GM12865 (cell line): ENCODE data around the gene PCBP4.
A peak's percentile ranks its signal among the peaks of the same experiment; 100 is the strongest.

Experiments used
- DNase-seq: peaks from one replicate; pipeline ENCODE4 v3.0.0; 2010; ENCODE audit warnings: low read depth
- H3K4me3 ChIP-seq: 2 replicates; pipeline ENCODE4 v1.5.1; 2011; ENCODE audit warnings: mild to moderate bottlenecking, low read depth, low read length, control low read depth
- TF ChIP-seq, protein P1 (sequence below): IDR thresholded peaks from 2 replicates; pipeline ENCODE4 v1.5.1; 2011; ENCODE audit warnings: low read length, control low read depth, low read depth, inconsistent platforms; ENCODE audit not compliant: insufficient read depth; ENCODE audit errors: missing control alignments

The PCBP4 gene

DNA sequence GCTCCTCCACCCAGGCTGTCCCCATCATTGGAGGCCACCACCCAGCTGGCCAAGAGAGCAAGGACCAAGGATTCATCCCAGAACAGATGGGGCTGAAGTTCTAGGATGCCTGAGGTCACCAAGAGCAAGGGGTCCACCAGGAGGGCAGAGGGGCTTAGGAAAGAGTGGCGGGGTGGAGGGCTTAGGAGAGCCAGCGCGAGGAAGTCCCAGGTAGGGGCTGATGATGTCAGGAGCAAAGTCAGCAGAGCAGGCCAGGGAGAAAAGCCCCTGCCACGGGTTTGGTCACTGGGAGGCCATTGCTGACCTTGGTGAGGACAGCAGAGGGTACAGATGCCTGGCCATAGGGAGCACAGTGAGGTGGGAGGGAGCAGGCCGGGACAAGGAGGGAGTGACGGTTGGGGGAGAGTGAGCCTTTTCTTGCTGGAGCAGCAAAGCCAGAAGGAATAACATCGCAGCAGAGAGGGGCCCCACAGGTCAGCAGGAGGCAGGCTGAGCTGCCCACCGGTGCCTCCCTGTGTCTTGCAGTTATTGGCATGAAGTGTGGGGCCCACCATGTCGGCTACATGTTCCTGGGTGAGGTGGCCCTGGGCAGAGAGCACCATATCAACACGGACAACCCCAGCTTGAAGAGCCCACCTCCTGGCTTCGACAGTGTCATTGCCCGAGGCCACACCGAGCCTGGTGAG, 19.9 kb downstream of the PCBP4 start:
- no peak overlapping the region for H3K4me3 ChIP-seq
- no peak for DNase-seq
- TF ChIP-seq, protein P1, sequence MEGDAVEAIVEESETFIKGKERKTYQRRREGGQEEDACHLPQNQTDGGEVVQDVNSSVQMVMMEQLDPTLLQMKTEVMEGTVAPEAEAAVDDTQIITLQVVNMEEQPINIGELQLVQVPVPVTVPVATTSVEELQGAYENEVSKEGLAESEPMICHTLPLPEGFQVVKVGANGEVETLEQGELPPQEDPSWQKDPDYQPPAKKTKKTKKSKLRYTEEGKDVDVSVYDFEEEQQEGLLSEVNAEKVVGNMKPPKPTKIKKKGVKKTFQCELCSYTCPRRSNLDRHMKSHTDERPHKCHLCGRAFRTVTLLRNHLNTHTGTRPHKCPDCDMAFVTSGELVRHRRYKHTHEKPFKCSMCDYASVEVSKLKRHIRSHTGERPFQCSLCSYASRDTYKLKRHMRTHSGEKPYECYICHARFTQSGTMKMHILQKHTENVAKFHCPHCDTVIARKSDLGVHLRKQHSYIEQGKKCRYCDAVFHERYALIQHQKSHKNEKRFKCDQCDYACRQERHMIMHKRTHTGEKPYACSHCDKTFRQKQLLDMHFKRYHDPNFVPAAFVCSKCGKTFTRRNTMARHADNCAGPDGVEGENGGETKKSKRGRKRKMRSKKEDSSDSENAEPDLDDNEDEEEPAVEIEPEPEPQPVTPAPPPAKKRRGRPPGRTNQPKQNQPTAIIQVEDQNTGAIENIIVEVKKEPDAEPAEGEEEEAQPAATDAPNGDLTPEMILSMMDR, result no peak

DNA sequence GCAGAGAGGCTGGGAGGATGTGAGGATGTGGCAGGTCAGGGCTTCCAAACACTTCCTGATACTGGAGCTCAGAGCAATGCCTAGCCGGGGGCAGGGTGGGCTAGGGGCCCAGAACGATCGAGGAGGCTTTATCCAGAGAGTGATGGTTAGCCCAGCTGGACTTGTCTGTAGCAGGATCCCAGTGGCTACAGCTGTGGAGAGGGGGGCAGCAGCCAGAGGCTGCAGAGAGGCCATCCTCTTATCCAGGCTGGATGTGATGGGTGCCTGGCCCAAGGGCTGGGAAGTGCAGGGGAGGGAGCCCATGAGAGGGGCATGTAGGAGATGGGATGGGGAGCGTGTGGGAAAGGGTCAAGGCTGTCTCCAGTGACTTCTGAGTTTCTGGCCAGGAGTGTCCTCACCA, 20.5 kb downstream of the PCBP4 start:
- H3K4me3 ChIP-seq, result no peak overlapping the region
- TF ChIP-seq, protein P1, result no peak
- no peak for DNase-seq

DNA sequence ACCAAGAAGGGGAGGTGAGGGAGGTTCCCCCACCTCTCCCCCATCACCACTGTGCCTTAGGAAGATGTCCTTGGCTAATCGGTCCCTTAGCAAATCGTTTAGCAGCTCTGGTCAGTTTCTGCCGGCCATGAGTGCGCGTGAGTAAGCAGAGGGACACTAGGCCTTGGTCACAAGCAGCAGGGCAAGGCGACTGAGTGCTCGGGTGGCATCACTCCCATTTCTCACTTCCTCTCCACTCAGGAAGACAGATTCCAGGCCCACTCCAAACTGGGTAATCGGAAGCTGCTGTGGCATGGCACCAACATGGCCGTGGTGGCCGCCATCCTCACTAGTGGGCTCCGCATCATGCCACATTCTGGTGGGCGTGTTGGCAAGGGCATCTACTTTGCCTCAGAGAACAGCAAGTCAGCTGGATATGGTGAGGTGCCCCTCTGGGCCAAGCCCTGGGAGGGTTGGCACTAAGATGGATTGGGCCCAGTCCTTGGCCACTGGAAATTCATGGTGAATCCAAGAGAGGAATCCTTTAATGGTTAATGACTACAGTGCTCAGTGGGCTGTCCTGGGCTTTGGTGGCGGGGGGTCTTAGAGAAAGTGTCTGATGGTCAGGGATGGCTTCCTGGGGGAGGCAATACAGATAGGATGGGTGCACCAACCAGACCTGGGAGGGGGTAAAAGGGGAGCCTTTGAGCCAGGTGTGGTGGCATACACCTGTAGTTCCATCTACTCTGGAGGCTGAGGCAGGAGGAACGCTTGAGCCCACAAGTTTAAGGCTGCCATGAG, 21.1 kb downstream of the PCBP4 start:
- TF ChIP-seq, protein P1, result no peak
- no peak for DNase-seq
- H3K4me3 ChIP-seq, result no peak overlapping the region

DNA sequence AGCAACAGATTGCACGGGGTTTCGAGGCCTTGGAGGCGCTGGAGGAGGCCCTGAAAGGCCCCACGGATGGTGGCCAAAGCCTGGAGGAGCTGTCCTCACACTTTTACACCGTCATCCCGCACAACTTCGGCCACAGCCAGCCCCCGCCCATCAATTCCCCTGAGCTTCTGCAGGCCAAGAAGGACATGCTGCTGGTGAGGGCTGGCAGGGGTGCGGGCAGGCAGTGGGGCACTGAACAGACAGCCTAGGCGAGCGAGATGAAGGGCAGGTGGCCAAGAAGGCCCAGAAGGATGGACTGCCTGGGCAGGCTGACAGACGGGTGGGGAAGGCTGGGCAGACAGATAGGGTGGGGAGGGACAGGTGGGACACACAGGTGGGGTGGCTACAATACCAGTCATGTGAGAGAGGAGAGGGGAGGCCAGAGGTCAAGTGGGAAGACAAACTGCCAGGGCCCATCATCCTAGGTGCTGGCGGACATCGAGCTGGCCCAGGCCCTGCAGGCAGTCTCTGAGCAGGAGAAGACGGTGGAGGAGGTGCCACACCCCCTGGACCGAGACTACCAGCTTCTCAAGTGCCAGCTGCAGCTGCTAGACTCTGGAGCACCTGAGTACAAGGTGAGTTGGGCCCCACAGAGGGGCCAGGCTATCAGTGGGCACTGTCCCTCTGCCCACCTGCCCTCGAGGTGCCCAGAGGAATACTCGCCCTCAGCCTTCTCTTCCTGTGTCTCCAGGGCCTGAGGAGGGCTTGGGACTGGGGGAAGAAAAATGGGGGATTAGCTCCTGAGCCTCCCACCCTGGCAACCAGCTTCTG, 22.0 kb downstream of the PCBP4 start:
- TF ChIP-seq, protein P1, result no peak
- DNase-seq, result no peak
- no peak overlapping the region for H3K4me3 ChIP-seq

DNA sequence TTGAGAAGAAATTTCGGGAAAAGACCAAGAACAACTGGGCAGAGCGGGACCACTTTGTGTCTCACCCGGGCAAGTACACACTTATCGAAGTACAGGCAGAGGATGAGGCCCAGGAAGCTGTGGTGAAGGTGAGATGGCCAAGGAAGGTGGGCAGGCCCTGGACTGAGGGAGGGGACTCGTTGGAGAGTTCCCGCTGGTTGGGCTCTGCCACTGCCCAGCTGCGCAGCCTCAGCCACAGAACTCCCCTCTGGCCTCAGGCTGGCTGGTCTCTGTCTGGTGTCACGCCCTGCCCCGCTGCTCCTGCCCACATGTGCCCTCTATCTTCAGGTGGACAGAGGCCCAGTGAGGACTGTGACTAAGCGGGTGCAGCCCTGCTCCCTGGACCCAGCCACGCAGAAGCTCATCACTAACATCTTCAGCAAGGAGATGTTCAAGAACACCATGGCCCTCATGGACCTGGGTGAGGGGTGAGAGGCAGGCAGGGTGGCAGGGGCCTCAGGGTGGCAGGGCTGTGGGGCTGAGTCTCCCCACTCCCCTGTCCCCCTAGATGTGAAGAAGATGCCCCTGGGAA, 22.7 kb downstream of the PCBP4 start:
- H3K4me3 ChIP-seq, result no peak overlapping the region
- DNase-seq, result no peak
- TF ChIP-seq, protein P1, result no peak

DNA sequence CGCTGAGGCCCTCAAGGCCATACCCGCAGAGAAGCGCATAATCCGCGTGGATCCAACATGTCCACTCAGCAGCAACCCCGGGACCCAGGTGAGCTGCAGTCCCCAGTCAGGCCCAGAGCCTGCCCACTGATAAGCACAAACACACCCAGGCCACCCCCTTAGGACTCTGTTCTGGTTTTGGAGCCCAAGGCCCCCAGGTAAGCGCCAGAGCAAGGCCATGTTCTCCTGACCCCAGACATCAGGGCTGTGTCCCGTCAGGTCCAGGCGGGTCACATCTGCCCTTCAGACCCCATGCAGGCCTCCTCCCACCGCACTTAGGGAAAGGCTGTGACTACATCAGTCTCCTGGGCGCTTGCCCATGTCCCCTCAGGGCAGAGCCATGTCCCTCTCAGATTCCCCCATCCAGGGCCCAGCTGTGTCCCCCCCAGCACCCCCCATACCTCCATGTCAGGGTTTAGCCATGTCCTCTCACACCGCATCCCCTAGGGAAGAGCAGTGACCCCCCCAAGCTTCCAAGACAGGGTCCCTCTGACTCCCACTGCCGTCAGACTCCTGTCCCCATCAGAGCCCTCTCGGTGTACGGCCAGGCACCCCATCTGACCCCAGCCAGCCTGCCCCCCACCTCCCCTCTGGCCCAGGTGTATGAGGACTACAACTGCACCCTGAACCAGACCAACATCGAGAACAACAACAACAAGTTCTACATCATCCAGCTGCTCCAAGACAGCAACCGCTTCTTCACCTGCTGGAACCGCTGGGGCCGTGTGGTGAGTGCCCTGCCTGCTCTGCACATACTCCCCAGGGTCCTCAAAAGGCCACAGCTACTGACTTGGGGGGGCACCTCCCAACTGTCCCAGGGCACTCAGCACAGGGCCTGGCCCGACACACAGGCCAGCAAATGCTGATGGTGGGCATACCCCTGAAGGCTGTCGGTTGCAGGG, 23.5 kb downstream of the PCBP4 start:
- TF ChIP-seq, protein P1, result no peak
- peak overlapping the region; percentile 73; the same call in 1 of the 2 replicates for H3K4me3 ChIP-seq
- DNase-seq, result no peak
